ENCODE measurements around the gene DCANP1.

DNA sequence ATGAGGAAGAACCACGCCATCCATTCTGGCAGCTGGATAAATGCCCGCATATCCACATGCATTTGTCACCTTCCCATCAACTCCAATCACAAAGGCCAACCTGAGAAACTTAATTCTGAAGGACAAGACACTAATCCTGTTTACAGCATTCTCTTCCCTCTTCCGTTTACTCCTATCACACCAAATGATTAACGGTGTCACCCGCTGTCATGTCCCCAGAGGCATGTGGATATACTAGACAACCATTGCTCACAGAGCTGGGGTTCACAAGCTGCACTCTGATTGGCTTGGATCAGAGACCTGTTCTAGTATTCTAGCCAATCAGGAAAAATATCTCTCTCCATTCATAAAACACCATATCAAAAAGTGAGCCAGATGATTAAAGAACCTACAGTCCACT, 51.7 kb downstream of the DCANP1 start:
- TF ChIP-seq, protein P1, sequence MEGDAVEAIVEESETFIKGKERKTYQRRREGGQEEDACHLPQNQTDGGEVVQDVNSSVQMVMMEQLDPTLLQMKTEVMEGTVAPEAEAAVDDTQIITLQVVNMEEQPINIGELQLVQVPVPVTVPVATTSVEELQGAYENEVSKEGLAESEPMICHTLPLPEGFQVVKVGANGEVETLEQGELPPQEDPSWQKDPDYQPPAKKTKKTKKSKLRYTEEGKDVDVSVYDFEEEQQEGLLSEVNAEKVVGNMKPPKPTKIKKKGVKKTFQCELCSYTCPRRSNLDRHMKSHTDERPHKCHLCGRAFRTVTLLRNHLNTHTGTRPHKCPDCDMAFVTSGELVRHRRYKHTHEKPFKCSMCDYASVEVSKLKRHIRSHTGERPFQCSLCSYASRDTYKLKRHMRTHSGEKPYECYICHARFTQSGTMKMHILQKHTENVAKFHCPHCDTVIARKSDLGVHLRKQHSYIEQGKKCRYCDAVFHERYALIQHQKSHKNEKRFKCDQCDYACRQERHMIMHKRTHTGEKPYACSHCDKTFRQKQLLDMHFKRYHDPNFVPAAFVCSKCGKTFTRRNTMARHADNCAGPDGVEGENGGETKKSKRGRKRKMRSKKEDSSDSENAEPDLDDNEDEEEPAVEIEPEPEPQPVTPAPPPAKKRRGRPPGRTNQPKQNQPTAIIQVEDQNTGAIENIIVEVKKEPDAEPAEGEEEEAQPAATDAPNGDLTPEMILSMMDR (IDR thresholded peaks at IDR 0.05; ENCODE audit: low read depth, low read length), result no peak
- no peak for TF ChIP-seq EZH2phosphoT487 (IDR thresholded peaks at IDR 0.05; ENCODE audit: low read depth)
